H1 (cell line): ENCODE data around the gene WFDC8. TPM values are rescaled to one million over a fixed set of nuclear protein-coding genes. Genes with fewer than 3 reads are reported as not detected.

Experiments
- CTCF ChIA-PET: fragments of 300-600 bp; sonication (Branson Sonifier 250); formaldehyde crosslinking; loops from one replicate; lab custom pipeline; 2021; ENCODE audit not compliant: partially characterized antibody; lab: Charles Lee
- POLR2A ChIA-PET: fragments of 300-600 bp; sonication (Branson Sonifier 250); formaldehyde crosslinking; loops from one replicate; lab custom pipeline; 2021; ENCODE audit warnings: inconsistent platforms; ENCODE audit not compliant: partially characterized antibody; lab: Charles Lee
- DNase-seq, 2 experiments: peaks; one replicate each; pipeline versions ENCODE4 v3.0.0 to v3.0.0-alpha.2; 2010 to 2022; ENCODE audit warnings: low spot score in 2 of 2, low read depth in 1 of 2, mixed read lengths in 1 of 2
- FAIRE-seq: peaks from 2 replicates; lab custom pipeline; 2011; peaks lifted over from hg19 to GRCh38; lab: Jason Lieb, UNC
- H2AFZ ChIP-seq: 2 replicates; pipeline ENCODE4 v1.8.1; 2012; ENCODE audit warnings: low read length, inconsistent platforms
- H2AK5ac ChIP-seq: 2 replicates; pipeline ENCODE4 v1.6.1; 2013; ENCODE audit warnings: low read depth, low read length
- H2BK120ac ChIP-seq: replicated peaks from 2 replicates; pipeline ENCODE3; 2013; ENCODE audit warnings: low read depth, low read length, inconsistent platforms
- H2BK12ac ChIP-seq: 2 replicates; pipeline ENCODE4 v1.6.1; 2013; ENCODE audit warnings: low read depth, low read length
- H2BK15ac ChIP-seq: 2 replicates; pipeline ENCODE4 v1.6.1; 2013; ENCODE audit warnings: low read length
- H2BK20ac ChIP-seq: 2 replicates; pipeline ENCODE4 v1.6.1; 2013; ENCODE audit warnings: low read length
- H2BK5ac ChIP-seq: 2 replicates; pipeline ENCODE4 v1.6.1; 2013; ENCODE audit warnings: low read depth, low read length
- H3K14ac ChIP-seq: 2 replicates; pipeline ENCODE4 v1.6.1; 2013; ENCODE audit warnings: inconsistent platforms; ENCODE audit not compliant: insufficient read length
- H3K18ac ChIP-seq: 2 replicates; pipeline ENCODE4 v1.6.1; 2013; ENCODE audit warnings: low read length; ENCODE audit errors: extremely low read depth
- H3K23ac ChIP-seq: 2 replicates; pipeline ENCODE4 v1.6.1; 2013; ENCODE audit warnings: inconsistent platforms; ENCODE audit not compliant: insufficient read length
- H3K23me2 ChIP-seq: 2 replicates; pipeline ENCODE4 v1.6.1; 2013; ENCODE audit warnings: low read depth, low read length
- H3K27ac ChIP-seq: 2 replicates; pipeline ENCODE4 v1.6.1; 2011; ENCODE audit warnings: low read depth, low read length, inconsistent platforms
- H3K27me3 ChIP-seq, 4 experiments: replicated peaks in 1 of 4; 1 replicate in 1 of 4; 2 replicates in 3 of 4; pipeline versions ENCODE4 v1.6.1 to v1.8.1; 2011 to 2013; ENCODE audit warnings: low read length in 3 of 4, mild to moderate bottlenecking in 3 of 4, inconsistent platforms in 2 of 4, mixed read lengths in 2 of 4, moderate library complexity in 1 of 4; ENCODE audit not compliant: control insufficient read depth in 3 of 4, insufficient read depth in 3 of 4; ENCODE audit errors: extremely low read depth in 1 of 4
- H3K36me3 ChIP-seq, 4 experiments: 2 replicates each; pipeline versions ENCODE4 v1.6.1 to v1.8.1; 2011 to 2013; ENCODE audit warnings: mild to moderate bottlenecking in 4 of 4, low read length in 3 of 4, moderate library complexity in 2 of 4, control low read depth in 1 of 4, inconsistent platforms in 1 of 4; ENCODE audit not compliant: insufficient read depth in 4 of 4, control insufficient read depth in 2 of 4
- H3K4ac ChIP-seq: replicated peaks from 2 replicates; pipeline ENCODE3; 2013; ENCODE audit warnings: low read length, low read depth, mixed read lengths, inconsistent platforms; ENCODE audit not compliant: insufficient read length
- H3K4me1 ChIP-seq, 4 experiments: replicated peaks in 1 of 4; 1 replicate in 1 of 4; 2 replicates in 3 of 4; pipeline versions ENCODE4 v1.6.1 to v1.8.1; 2011 to 2013; ENCODE audit warnings: low read length in 3 of 4, inconsistent platforms in 2 of 4, mixed read lengths in 1 of 4; ENCODE audit not compliant: insufficient read depth in 4 of 4, control insufficient read depth in 3 of 4
- H3K4me2 ChIP-seq, 2 experiments: 2 replicates each; pipeline versions ENCODE4 v1.6.1 to v1.8.1; 2011 to 2013; ENCODE audit warnings: low read depth in 2 of 2, low read length in 2 of 2, control low read depth in 1 of 2, inconsistent platforms in 1 of 2, mild to moderate bottlenecking in 1 of 2; ENCODE audit not compliant: insufficient read depth in 1 of 2
- H3K4me3 ChIP-seq, 4 experiments: fragments of 200-600, 300-600 bp in 1 of 4; sonication (generic), shearing (Covaris generic), sonication (Bioruptor Twin) in 1 of 4; 2 replicates each; pipeline versions ENCODE4 v1.5.1 to v1.8.1; 2011 to 2016; ENCODE audit warnings: low read length in 4 of 4, low read depth in 3 of 4, control low read depth in 2 of 4, inconsistent platforms in 2 of 4, mild to moderate bottlenecking in 2 of 4, mixed read lengths in 1 of 4, moderate library complexity in 1 of 4; ENCODE audit not compliant: insufficient read depth in 2 of 4; ENCODE audit errors: extremely low read depth in 1 of 4
- H3K56ac ChIP-seq: replicated peaks from 2 replicates; pipeline ENCODE3; 2013; ENCODE audit warnings: low read depth, mild to moderate bottlenecking, mixed read lengths, low read length, inconsistent platforms; ENCODE audit not compliant: insufficient read length
- H3K79me1 ChIP-seq: 2 replicates; pipeline ENCODE4 v1.6.1; 2013; ENCODE audit warnings: low read depth, low read length, control low read depth
- H3K79me2 ChIP-seq, 2 experiments: 2 replicates each; pipeline versions ENCODE4 v1.6.1 to v1.8.1; 2012 to 2013; ENCODE audit warnings: low read length in 2 of 2, mild to moderate bottlenecking in 2 of 2, inconsistent platforms in 1 of 2; ENCODE audit not compliant: insufficient read depth in 2 of 2, control insufficient read depth in 1 of 2
- H3K9ac ChIP-seq, 4 experiments: replicated peaks in 1 of 4; 1 replicate in 1 of 4; 2 replicates in 3 of 4; pipeline versions ENCODE4 v1.6.1 to v1.8.1; 2011 to 2013; ENCODE audit warnings: low read depth in 3 of 4, low read length in 3 of 4, control low read depth in 2 of 4, mild to moderate bottlenecking in 2 of 4, moderate library complexity in 2 of 4, inconsistent platforms in 1 of 4; ENCODE audit errors: extremely low read depth in 1 of 4
- H3K9me3 ChIP-seq, 2 experiments: 2 replicates each; pipeline versions ENCODE4 v1.6.1 to v1.8.1; 2012 to 2013; ENCODE audit warnings: mild to moderate bottlenecking in 2 of 2, moderate library complexity in 2 of 2, control low read depth in 1 of 2, inconsistent platforms in 1 of 2, low read depth in 1 of 2, low read length in 1 of 2, mixed read lengths in 1 of 2; ENCODE audit not compliant: insufficient read depth in 2 of 2
- H4K20me1 ChIP-seq, 2 experiments: replicated peaks in 1 of 2; 2 replicates each; pipeline versions ENCODE3 to v1.8.1; 2011 to 2013; ENCODE audit warnings: inconsistent platforms in 2 of 2, low read length in 2 of 2, mild to moderate bottlenecking in 1 of 2; ENCODE audit not compliant: insufficient read depth in 2 of 2, control insufficient read depth in 1 of 2
- H4K5ac ChIP-seq: 2 replicates; pipeline ENCODE4 v1.6.1; 2013; ENCODE audit warnings: low read length, low read depth, mixed read lengths, inconsistent platforms; ENCODE audit not compliant: insufficient read length
- H4K8ac ChIP-seq: 2 replicates; pipeline ENCODE4 v1.8.0; 2013; ENCODE audit warnings: mild to moderate bottlenecking, moderate library complexity, low read length, inconsistent platforms; ENCODE audit not compliant: insufficient read depth; ENCODE audit errors: extremely low read depth
- H4K91ac ChIP-seq: replicated peaks from 2 replicates; pipeline ENCODE3; 2013; ENCODE audit warnings: low read length, mixed read lengths, inconsistent platforms; ENCODE audit not compliant: insufficient read length
- WGBS, 2 experiments: shearing (Covaris generic) in 1 of 2; methylation state at CpG; one replicate each; pipeline versions ENCODE4 v1.1.6 to v1.1.7; 2013 to 2015; ENCODE audit warnings: low lambda C conversion rate in 2 of 2, mixed read lengths in 2 of 2, inconsistent platforms in 1 of 2, low coverage in 1 of 2, missing lambda C conversion rate in 1 of 2; ENCODE audit not compliant: insufficient replicate concordance in 2 of 2, insufficient coverage in 1 of 2, insufficient read length in 1 of 2; ENCODE audit errors: extremely low coverage in 1 of 2, missing lambda C conversion rate in 1 of 2; 5-methylcytosine and 5-hydroxymethylcytosine counted together
- polyA plus RNA-seq, 7 experiments: library from polyadenylated mRNA; depleted of rRNA in 3 of 7; stranded (reverse) in 5 of 7; unstranded in 2 of 7; fragments of >200 nt in 5 of 7; fragments of 200-250 nt in 2 of 7; gene quantifications; 1 replicate in 5 of 7; 2 replicates in 1 of 7; 4 replicates in 1 of 7; pipeline versions ENCODE4 v1.2.1 to v1.2.3, GENCODE V29; 2011 to 2013; ENCODE audit warnings: missing spikeins in 2 of 7, mixed read lengths in 2 of 7
- total RNA-seq: library from RNA; stranded (reverse); fragmentation: NEBNext Ultra II Directional; extraction: Animal tissue kit (Norgen Biotek cat#: 25700); gene quantifications from 2 replicates; pipeline ENCODE4 v1.2.1, GENCODE V29; 2021

WFDC8 gene
- total and polyA plus RNA-seq, 2 of the 8 experiments (the other 6 are each of a cell fraction or from before 2014, with no cell fraction given): not detected

DNA sequence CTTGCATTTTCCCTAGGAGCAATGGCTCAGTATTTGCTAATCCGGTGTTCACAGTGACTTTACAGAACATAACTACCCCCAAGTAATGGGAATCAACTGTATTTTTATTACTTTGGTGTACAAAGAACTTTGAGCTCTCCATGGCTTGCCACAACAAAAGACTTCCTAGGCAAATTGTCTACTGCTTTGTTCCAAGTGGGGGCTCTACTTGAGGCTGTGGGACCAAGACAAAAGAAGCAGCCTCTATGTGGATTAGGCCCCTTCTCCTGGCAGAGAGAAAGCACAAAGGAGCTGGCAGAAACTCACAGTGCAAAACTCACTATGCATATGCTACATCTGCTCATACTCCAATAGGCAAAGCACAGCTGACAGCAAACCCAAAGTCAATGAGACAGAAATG lies 853 bp downstream of the WFDC8 start:
- Histone ChIP-seq H2AK5ac (no peak overlapping the region), H3K4me3 (no peak overlapping the region), H2AFZ (no peak overlapping the region), H3K23me2 (no peaks in the 10 kb centered on the region), H3K27me3 (no peaks in the 10 kb centered on the region), H4K5ac (no peak overlapping the region), H3K4me1 (peaks cover under 1 to 8% (median 4%) of the 10 kb centered on the region in 4 experiments; a peak in 6 of 7 replicates), H2BK5ac (no peak overlapping the region), H3K79me1 (no peaks in the 10 kb centered on the region), H3K4ac (no peak overlapping the region), H3K14ac (no peak overlapping the region), H4K20me1 (no peaks in the 10 kb centered on the region), H2BK12ac (peak overlapping the region; percentile 30; the same call in 1 of the 2 replicates), H3K23ac (no peak overlapping the region), H3K27ac (no peak overlapping the region), H3K9ac (no peak overlapping the region), H3K9me3 (no peaks in the 10 kb centered on the region), H2BK15ac (peak overlapping the region; percentile 19; the same call in 1 of the 2 replicates), H4K8ac (no peak overlapping the region), H4K91ac (no peak overlapping the region), H3K18ac (no peak overlapping the region), H3K79me2 (no peaks in the 10 kb centered on the region), H3K36me3 (no peaks in the 10 kb centered on the region), H2BK20ac (no peak overlapping the region; the same call in 1 of the 2 replicates), H3K4me2 (no peak overlapping the region; a peak in 1 of 4 replicates), H3K56ac (no peak overlapping the region), H2BK120ac (no peak overlapping the region)
- FAIRE-seq: peak; percentile 32
- DNase-seq: no peak
- CTCF ChIA-PET: interaction anchor here (1.1 to 5.2 kb wide), 2 partner anchors 193 to 287 kb away, joined by 3 to 30 read pairs; no protein-coding TSS in a partner anchor
- 96% methylated on average over 1 of the region's 1 CpG; no CpG with 5 or more reads in 1 of the 2 experiments for WGBS, 2 experiments
- POLR2A ChIA-PET: interaction anchor here (0.6 kb wide), 1 partner anchor 174 kb away, joined by 3 read pairs; no protein-coding TSS in a partner anchor
